HepG2 (cell line): ENCODE results near the gene SEZ6L. TPM values are rescaled to one million over a fixed set of nuclear protein-coding genes. Genes with fewer than 3 reads are reported as not detected.
A peak's percentile ranks its signal among the peaks of the same experiment; 100 is the strongest.

ENCODE experiments used
- CC2D1A ChIP-seq: sonication (generic); formaldehyde crosslinking; IDR thresholded peaks from 2 replicates; pipeline ENCODE4 v1.8.1; 2023; ENCODE audit warnings: mild to moderate bottlenecking, missing genetic modification reagents
- DNMT1 ChIP-seq: sonication (generic); formaldehyde crosslinking; IDR thresholded peaks from 2 replicates; pipeline ENCODE4 v1.5.1; 2020; ENCODE audit warnings: mild to moderate bottlenecking, missing genetic modification reagents
- FOSL2 ChIP-seq: sonication (generic); formaldehyde crosslinking; IDR thresholded peaks from 2 replicates; pipeline ENCODE4 v1.4.0; 2020; ENCODE audit warnings: missing genetic modification reagents
- FOXK1 ChIP-seq: sonication (generic); formaldehyde crosslinking; IDR thresholded peaks from 2 replicates; pipeline ENCODE4 v1.4.0; 2020; ENCODE audit warnings: low read depth, missing genetic modification reagents, borderline replicate concordance
- GATAD2A ChIP-seq: IDR thresholded peaks from 2 replicates; pipeline ENCODE4 v1.6.1; 2016
- GPN1 ChIP-seq: sonication (generic); formaldehyde crosslinking; IDR thresholded peaks from 2 replicates; pipeline ENCODE4 v1.5.1; 2020; ENCODE audit warnings: missing genetic modification reagents, borderline replicate concordance
- HNRNPK ChIP-seq: fragments of 200-400 bp; formaldehyde crosslinking; IDR thresholded peaks from 2 replicates; pipeline ENCODE4 v1.6.1; 2018; ENCODE audit warnings: low read length, low read depth, moderate library complexity, mild to moderate bottlenecking; ENCODE audit not compliant: poor library complexity, severe bottlenecking
- PLSCR1 ChIP-seq: sonication (generic); formaldehyde crosslinking; IDR thresholded peaks from 2 replicates; pipeline ENCODE4 v1.5.0; 2020; ENCODE audit warnings: missing genetic modification reagents, mild to moderate bottlenecking, borderline replicate concordance
- SETDB1 ChIP-seq: sonication (generic); formaldehyde crosslinking; IDR thresholded peaks from 2 replicates; pipeline ENCODE4 v1.5.1; 2020; ENCODE audit warnings: missing genetic modification reagents, mild to moderate bottlenecking, borderline replicate concordance
- ZBED4 ChIP-seq: sonication (generic); formaldehyde crosslinking; IDR thresholded peaks from 2 replicates; pipeline ENCODE4 v1.4.0; 2020; ENCODE audit warnings: missing genetic modification reagents, borderline replicate concordance
- ZBTB38 ChIP-seq: sonication (generic); formaldehyde crosslinking; IDR thresholded peaks from 2 replicates; pipeline ENCODE4 v1.5.1; 2020; ENCODE audit warnings: mild to moderate bottlenecking, missing genetic modification reagents
- ZNF274 ChIP-seq: sonication (generic); formaldehyde crosslinking; IDR thresholded peaks from 2 replicates; pipeline ENCODE4 v1.5.1; 2020; ENCODE audit warnings: mild to moderate bottlenecking, missing genetic modification reagents
- ZNF678 ChIP-seq: sonication (generic); formaldehyde crosslinking; IDR thresholded peaks from 2 replicates; pipeline ENCODE4 v1.4.0; 2020; ENCODE audit warnings: mild to moderate bottlenecking, missing genetic modification reagents
- ZNF737 ChIP-seq: sonication (generic); formaldehyde crosslinking; IDR thresholded peaks from 2 replicates; pipeline ENCODE4 v1.5.0; 2020; ENCODE audit warnings: missing genetic modification reagents, mild to moderate bottlenecking, borderline replicate concordance
- ZNF788 ChIP-seq: sonication (generic); formaldehyde crosslinking; IDR thresholded peaks from 2 replicates; pipeline ENCODE4 v1.5.0; 2020; ENCODE audit warnings: mild to moderate bottlenecking, missing genetic modification reagents, borderline replicate concordance
- ZSCAN31 ChIP-seq: sonication (generic); formaldehyde crosslinking; IDR thresholded peaks from 2 replicates; pipeline ENCODE4 v1.5.0; 2020; ENCODE audit warnings: low read depth, mild to moderate bottlenecking, missing genetic modification reagents
- polyA plus RNA-seq, 8 experiments: library from polyadenylated mRNA; depleted of rRNA in 3 of 8; stranded (reverse) in 7 of 8; unstranded in 1 of 8; fragments of >200 nt; fragmentation: Illumina TruSeq in 4 of 8; extraction: Trizol in 4 of 8; gene quantifications; 2 replicates each; pipeline versions ENCODE4 v1.2.1 to v1.2.3, GENCODE V29; 2011 to 2016; ENCODE audit warnings: low read depth in 4 of 8, missing spikeins in 1 of 8, mixed read lengths in 1 of 8; ENCODE audit not compliant: insufficient read depth in 1 of 8
- total RNA-seq, 5 experiments: library from RNA; depleted of rRNA; stranded (reverse); fragments of >200 nt; fragmentation: Illumina TruSeq; extraction: Trizol; gene quantifications; 2 replicates each; pipeline ENCODE4 v1.2.3, GENCODE V29; 2016; ENCODE audit warnings: low read depth in 1 of 5
- TF ChIP-seq, protein P1 (sequence below): sonication (generic); formaldehyde crosslinking; IDR thresholded peaks from 2 replicates; pipeline ENCODE4 v1.4.0; 2020; ENCODE audit warnings: missing genetic modification reagents
- TF ChIP-seq, protein P2 (sequence below): sonication (generic); formaldehyde crosslinking; IDR thresholded peaks from 2 replicates; pipeline ENCODE4 v1.8.1; 2022; ENCODE audit warnings: low read depth, mild to moderate bottlenecking, missing genetic modification reagents
- TF ChIP-seq, protein P3 (sequence below): sonication (generic); formaldehyde crosslinking; IDR thresholded peaks from 2 replicates; pipeline ENCODE4 v1.4.0; 2020; ENCODE audit warnings: missing genetic modification reagents

The SEZ6L gene
- total and polyA plus RNA-seq, 2 of the 13 experiments (the other 11 are each of a cell fraction or from before 2014, with no cell fraction given), result not detected

DNA sequence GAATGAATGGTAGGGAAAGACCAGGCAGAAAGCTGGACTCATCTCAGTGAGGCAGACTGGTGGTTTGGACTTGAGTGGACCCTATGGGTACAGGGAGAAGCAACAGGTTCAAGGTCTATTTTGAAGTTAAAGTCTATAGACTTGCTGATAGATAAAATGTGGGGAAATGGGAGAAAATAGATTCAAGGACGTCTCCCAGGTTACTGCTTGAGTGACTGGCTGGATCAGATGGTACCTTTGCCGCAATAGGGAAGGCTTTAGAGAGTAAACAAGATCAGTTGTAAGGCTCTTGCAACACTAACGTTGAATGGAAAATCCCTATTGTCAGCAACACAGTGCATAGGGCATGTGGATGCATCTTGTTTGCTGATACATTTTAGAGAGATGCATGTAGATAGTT is 27.4 kb downstream of the SEZ6L start (continued):
- TF ChIP-seq, protein P1, sequence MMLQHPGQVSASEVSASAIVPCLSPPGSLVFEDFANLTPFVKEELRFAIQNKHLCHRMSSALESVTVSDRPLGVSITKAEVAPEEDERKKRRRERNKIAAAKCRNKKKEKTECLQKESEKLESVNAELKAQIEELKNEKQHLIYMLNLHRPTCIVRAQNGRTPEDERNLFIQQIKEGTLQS (CRISPR knock-in tag), result no peak
- TF ChIP-seq FOXK1 (CRISPR knock-in tag), result peak; percentile 93
- TF ChIP-seq ZNF788 (CRISPR knock-in tag), result no peak
- TF ChIP-seq ZBTB38 (CRISPR knock-in tag), result no peak
- TF ChIP-seq DNMT1 (CRISPR knock-in tag), result no peak
- TF ChIP-seq SETDB1 (CRISPR knock-in tag), result no peak
- no peak for TF ChIP-seq ZNF678 (CRISPR knock-in tag)
- no peak for TF ChIP-seq ZSCAN31 (CRISPR knock-in tag)
- no peak for TF ChIP-seq HNRNPK
- no peak for TF ChIP-seq ZBED4
- TF ChIP-seq GATAD2A (CRISPR knock-in tag), result peak; percentile 73; the same call in 1 of the 2 replicates
- TF ChIP-seq CC2D1A (CRISPR knock-in tag), result no peak
- no peak for TF ChIP-seq ZNF737
- TF ChIP-seq GPN1, result no peak
- TF ChIP-seq PLSCR1 (CRISPR knock-in tag), result no peak
- peak; percentile 40 for TF ChIP-seq FOSL2 (CRISPR knock-in tag)
- TF ChIP-seq, protein P2, sequence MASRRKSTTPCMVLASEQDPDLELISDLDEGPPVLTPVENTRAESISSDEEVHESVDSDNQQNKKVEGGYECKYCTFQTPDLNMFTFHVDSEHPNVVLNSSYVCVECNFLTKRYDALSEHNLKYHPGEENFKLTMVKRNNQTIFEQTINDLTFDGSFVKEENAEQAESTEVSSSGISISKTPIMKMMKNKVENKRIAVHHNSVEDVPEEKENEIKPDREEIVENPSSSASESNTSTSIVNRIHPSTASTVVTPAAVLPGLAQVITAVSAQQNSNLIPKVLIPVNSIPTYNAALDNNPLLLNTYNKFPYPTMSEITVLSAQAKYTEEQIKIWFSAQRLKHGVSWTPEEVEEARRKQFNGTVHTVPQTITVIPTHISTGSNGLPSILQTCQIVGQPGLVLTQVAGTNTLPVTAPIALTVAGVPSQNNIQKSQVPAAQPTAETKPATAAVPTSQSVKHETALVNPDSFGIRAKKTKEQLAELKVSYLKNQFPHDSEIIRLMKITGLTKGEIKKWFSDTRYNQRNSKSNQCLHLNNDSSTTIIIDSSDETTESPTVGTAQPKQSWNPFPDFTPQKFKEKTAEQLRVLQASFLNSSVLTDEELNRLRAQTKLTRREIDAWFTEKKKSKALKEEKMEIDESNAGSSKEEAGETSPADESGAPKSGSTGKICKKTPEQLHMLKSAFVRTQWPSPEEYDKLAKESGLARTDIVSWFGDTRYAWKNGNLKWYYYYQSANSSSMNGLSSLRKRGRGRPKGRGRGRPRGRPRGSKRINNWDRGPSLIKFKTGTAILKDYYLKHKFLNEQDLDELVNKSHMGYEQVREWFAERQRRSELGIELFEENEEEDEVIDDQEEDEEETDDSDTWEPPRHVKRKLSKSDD (CRISPR knock-in tag), result no peak
- TF ChIP-seq, protein P3, sequence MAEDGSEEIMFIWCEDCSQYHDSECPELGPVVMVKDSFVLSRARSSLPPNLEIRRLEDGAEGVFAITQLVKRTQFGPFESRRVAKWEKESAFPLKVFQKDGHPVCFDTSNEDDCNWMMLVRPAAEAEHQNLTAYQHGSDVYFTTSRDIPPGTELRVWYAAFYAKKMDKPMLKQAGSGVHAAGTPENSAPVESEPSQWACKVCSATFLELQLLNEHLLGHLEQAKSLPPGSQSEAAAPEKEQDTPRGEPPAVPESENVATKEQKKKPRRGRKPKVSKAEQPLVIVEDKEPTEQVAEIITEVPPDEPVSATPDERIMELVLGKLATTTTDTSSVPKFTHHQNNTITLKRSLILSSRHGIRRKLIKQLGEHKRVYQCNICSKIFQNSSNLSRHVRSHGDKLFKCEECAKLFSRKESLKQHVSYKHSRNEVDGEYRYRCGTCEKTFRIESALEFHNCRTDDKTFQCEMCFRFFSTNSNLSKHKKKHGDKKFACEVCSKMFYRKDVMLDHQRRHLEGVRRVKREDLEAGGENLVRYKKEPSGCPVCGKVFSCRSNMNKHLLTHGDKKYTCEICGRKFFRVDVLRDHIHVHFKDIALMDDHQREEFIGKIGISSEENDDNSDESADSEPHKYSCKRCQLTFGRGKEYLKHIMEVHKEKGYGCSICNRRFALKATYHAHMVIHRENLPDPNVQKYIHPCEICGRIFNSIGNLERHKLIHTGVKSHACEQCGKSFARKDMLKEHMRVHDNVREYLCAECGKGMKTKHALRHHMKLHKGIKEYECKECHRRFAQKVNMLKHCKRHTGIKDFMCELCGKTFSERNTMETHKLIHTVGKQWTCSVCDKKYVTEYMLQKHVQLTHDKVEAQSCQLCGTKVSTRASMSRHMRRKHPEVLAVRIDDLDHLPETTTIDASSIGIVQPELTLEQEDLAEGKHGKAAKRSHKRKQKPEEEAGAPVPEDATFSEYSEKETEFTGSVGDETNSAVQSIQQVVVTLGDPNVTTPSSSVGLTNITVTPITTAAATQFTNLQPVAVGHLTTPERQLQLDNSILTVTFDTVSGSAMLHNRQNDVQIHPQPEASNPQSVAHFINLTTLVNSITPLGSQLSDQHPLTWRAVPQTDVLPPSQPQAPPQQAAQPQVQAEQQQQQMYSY, result no peak
- TF ChIP-seq ZNF274, result no peak
